PC-9 (cell line): Measurements from ENCODE around the gene SYPL1. TPM values are rescaled to one million over a fixed set of nuclear protein-coding genes. Genes with fewer than 3 reads are reported as not detected.

ENCODE experiments used
- BruUV-seq: library from RNA; stranded (reverse); fragments of 400-500 nt; replicated peaks from 2 replicates; lab custom pipeline; 2021; lab: Mats Ljungman, UMichigan
- CTCF ChIA-PET: fragments of 300-600 bp; sonication (Branson Sonifier 250); formaldehyde crosslinking; loops from one replicate; lab custom pipeline; 2022; ENCODE audit warnings: antibody characterized with exemption; lab: Charles Lee
- POLR2A ChIA-PET: fragments of 300-600 bp; sonication (Branson Sonifier 250); formaldehyde crosslinking; loops from one replicate; lab custom pipeline; 2022; ENCODE audit warnings: antibody characterized with exemption; ENCODE audit not compliant: unreplicated experiment; lab: Charles Lee
- DNase-seq, 2 experiments: peaks; one replicate each; pipeline versions ENCODE4 v3.0.0 to v3.0.0-alpha.2; 2015 to 2022; ENCODE audit warnings: mixed read lengths in 1 of 2
- H2AFZ ChIP-seq: fragments of 200-600 bp; sonication (generic); 2 replicates; pipeline ENCODE4 v1.8.1; 2017; ENCODE audit warnings: antibody characterized with exemption
- H3F3A ChIP-seq: fragments of 200-600 bp; sonication (generic); 2 replicates; pipeline ENCODE4 v1.8.1; 2017; ENCODE audit warnings: antibody characterized with exemption, mild to moderate bottlenecking, low read depth; ENCODE audit not compliant: insufficient read depth
- H3K27ac ChIP-seq: fragments of 200-600 bp; sonication (generic); 2 replicates; pipeline ENCODE4 v1.6.1; 2016; ENCODE audit warnings: mixed run types
- H3K27me3 ChIP-seq: fragments of 200-600 bp; sonication (generic); 2 replicates; pipeline ENCODE4 v1.6.1; 2016; ENCODE audit warnings: low read depth, mixed run types; ENCODE audit not compliant: insufficient read depth
- H3K36me3 ChIP-seq: fragments of 200-600 bp; sonication (generic); 2 replicates; pipeline ENCODE4 v1.6.1; 2016; ENCODE audit warnings: low read depth, mixed run types
- H3K4me1 ChIP-seq: fragments of 200-600 bp; sonication (generic); replicated peaks from 2 replicates; pipeline ENCODE4 v1.6.1; 2016; ENCODE audit warnings: mixed run types; ENCODE audit not compliant: insufficient read depth
- H3K4me2 ChIP-seq: fragments of 200-600 bp; sonication (generic); 2 replicates; pipeline ENCODE4 v1.6.1; 2017; ENCODE audit warnings: mixed run types
- H3K4me3 ChIP-seq: fragments of 200-600 bp; sonication (generic); 2 replicates; pipeline ENCODE4 v1.6.1; 2016; ENCODE audit warnings: mixed run types
- H3K79me2 ChIP-seq: fragments of 200-600 bp; sonication (generic); 2 replicates; pipeline ENCODE4 v1.6.1; 2017; ENCODE audit warnings: low read depth, mixed run types
- H3K9me2 ChIP-seq: fragments of 200-600 bp; sonication (generic); 2 replicates; pipeline ENCODE4 v1.8.1; 2017; ENCODE audit warnings: mild to moderate bottlenecking; ENCODE audit not compliant: insufficient read depth
- H3K9me3 ChIP-seq: fragments of 200-600 bp; sonication (generic); 2 replicates; pipeline ENCODE4 v1.8.1; 2016; ENCODE audit warnings: low read depth; ENCODE audit not compliant: insufficient read depth
- H4K20me1 ChIP-seq: fragments of 200-600 bp; sonication (generic); 2 replicates; pipeline ENCODE4 v1.8.1; 2017; ENCODE audit not compliant: insufficient read depth
- CTCF ChIP-seq: fragments of 200-600 bp; sonication (generic); conservative IDR thresholded peaks from 2 replicates; pipeline ENCODE4 v1.6.1; 2017; ENCODE audit warnings: mixed run types, antibody characterized with exemption, mild to moderate bottlenecking, moderate library complexity
- EZH2 ChIP-seq: fragments of 200-600 bp; sonication (generic); IDR thresholded peaks from 2 replicates; pipeline ENCODE4 v1.8.0; 2017; ENCODE audit warnings: antibody characterized with exemption, low read depth
- intact Hi-C: fragments of 100-400 bp; cut with micrococcal nuclease; formaldehyde crosslinking; loops from one replicate; pipeline ENCODE4 v1.10.0; 2022; ENCODE audit not compliant: unreplicated experiment
- total RNA-seq: library from RNA; stranded (reverse); gene quantifications from 2 replicates; pipeline ENCODE4 v1.2.3, GENCODE V29; 2021

Gene SYPL1
- total RNA-seq, 1 experiment from 2014 or later: 102 TPM

DNA sequence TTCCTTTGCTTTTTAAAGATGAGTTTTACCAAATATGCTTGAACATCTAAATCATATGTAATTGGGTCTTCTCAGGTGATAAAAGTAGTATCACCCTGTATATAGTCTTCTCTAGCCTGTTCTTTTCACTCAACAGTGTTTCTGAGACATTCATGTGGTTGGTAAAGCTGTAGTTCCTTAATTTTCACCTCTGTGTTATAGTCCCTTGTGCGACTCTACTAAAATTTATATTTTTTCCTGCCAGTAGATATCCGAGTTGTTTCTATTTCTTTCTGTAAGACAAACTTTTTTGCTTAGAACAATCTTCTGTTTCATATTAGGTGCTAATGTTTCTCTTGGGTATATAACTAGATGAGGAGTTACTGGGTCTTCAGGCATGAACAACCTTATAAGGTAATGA is 35.6 kb downstream of the SYPL1 start:
- Histone ChIP-seq H3K36me3 (no peaks in the 10 kb centered on the region), H3K27me3 (no peaks in the 10 kb centered on the region), H3K4me3 (no peak overlapping the region), H3K9me2 (no peaks in the 10 kb centered on the region), H3K9me3 (no peaks in the 10 kb centered on the region), H3K27ac (no peak overlapping the region), H3K79me2 (no peaks in the 10 kb centered on the region), H3F3A (peaks cover 12% of the 10 kb centered on the region; the same call in 1 of the 2 replicates), H2AFZ (no peak overlapping the region), H3K4me2 (no peak overlapping the region), H4K20me1 (no peaks in the 10 kb centered on the region), H3K4me1 (peaks cover 24% of the 10 kb centered on the region)
- intact Hi-C loops: no loop called here
- TF ChIP-seq CTCF: no peak
- no peak for TF ChIP-seq EZH2
- ChIA-PET POLR2A (interaction anchor here (0.5 to 0.7 kb wide), 3 partner anchors 9 to 1092 kb away, joined by 3 to 5 read pairs (median 3); no protein-coding TSS in a partner anchor), CTCF (no interaction called here)
- no TSS peak for BruUV-seq
- DNase-seq: no peak

- no peak for TF ChIP-seq EZH2
- TF ChIP-seq CTCF: no peak
- H3K4me3 ChIP-seq: no peak overlapping the region
- H4K20me1 ChIP-seq: no peaks in the 10 kb centered on the region
- intact Hi-C loops: no loop called here
- H3K27ac ChIP-seq: no peak overlapping the region
- no peaks in the 10 kb centered on the region for H3K27me3 ChIP-seq
- no peaks in the 10 kb centered on the region for H3K9me3 ChIP-seq
- DNase-seq: no peak
- CTCF ChIA-PET: no interaction called here
- H3K79me2 ChIP-seq: no peaks in the 10 kb centered on the region
- peaks cover 17% of the 10 kb centered on the region; the same call in 1 of the 2 replicates for H3F3A ChIP-seq
- H3K9me2 ChIP-seq: no peaks in the 10 kb centered on the region
- H2AFZ ChIP-seq: no peak overlapping the region
- no TSS peak for BruUV-seq
- H3K36me3 ChIP-seq: no peaks in the 10 kb centered on the region
- H3K4me2 ChIP-seq: no peak overlapping the region
- POLR2A ChIA-PET: no interaction called here
- H3K4me1 ChIP-seq: peaks cover 30% of the 10 kb centered on the region
Observed at GRCh38 chr7:106075937-106076336, 36.2 kb downstream of the SYPL1 start.

GRCh38 chr7:106074257-106074656 is 37.9 kb downstream of the SYPL1 start:
- Histone ChIP-seq H3K4me3 (no peak overlapping the region), H3K27ac (no peak overlapping the region), H3K79me2 (no peaks in the 10 kb centered on the region), H3K9me3 (no peaks in the 10 kb centered on the region), H4K20me1 (no peaks in the 10 kb centered on the region), H3K27me3 (no peaks in the 10 kb centered on the region), H3K9me2 (no peaks in the 10 kb centered on the region), H3F3A (peaks cover 21% of the 10 kb centered on the region; the same call in 1 of the 2 replicates), H3K4me1 (peaks cover 44% of the 10 kb centered on the region), H2AFZ (no peak overlapping the region), H3K4me2 (no peak overlapping the region), H3K36me3 (no peaks in the 10 kb centered on the region)
- BruUV-seq: no TSS peak
- intact Hi-C loops: no loop called here
- DNase-seq: no peak
- POLR2A ChIA-PET: no interaction called here
- CTCF ChIA-PET: no interaction called here
- TF ChIP-seq CTCF (no peak), EZH2 (no peak)
